HG03354 (cell line): ENCODE data around the gene PCDHGA1.
A peak's percentile ranks its signal among the peaks of the same experiment; 100 is the strongest.
"Not testable (repeated sequence)": the region's sequence is repeated elsewhere in the genome, so short reads cannot be mapped to it uniquely, and the experiment has no call there.

ENCODE experiments used
- ATAC-seq: cut with Tn5 transposase; IDR thresholded peaks from one replicate; pipeline ENCODE4 v1.9.1; 2021; ENCODE audit warnings: mild to moderate bottlenecking; ENCODE audit not compliant: unreplicated experiment, poor library complexity, severe bottlenecking

Gene PCDHGA1

DNA sequence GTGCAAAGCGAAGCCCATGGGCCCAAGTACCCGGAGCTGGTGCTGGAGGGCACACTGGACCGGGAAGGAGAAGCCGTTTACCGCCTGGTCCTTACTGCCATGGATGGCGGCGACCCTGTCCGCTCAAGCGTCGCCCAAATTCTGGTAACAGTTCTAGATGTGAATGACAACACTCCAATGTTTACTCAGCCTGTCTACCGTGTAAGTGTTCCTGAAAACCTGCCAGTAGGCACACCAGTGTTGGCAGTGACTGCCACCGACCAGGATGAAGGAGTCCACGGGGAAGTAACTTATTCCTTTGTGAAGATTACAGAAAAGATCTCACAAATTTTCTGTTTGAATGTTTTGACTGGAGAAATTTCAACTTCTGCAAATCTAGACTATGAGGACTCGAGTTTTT, 44.3 kb downstream of the PCDHGA1 start:
- ATAC-seq, result no peak

DNA sequence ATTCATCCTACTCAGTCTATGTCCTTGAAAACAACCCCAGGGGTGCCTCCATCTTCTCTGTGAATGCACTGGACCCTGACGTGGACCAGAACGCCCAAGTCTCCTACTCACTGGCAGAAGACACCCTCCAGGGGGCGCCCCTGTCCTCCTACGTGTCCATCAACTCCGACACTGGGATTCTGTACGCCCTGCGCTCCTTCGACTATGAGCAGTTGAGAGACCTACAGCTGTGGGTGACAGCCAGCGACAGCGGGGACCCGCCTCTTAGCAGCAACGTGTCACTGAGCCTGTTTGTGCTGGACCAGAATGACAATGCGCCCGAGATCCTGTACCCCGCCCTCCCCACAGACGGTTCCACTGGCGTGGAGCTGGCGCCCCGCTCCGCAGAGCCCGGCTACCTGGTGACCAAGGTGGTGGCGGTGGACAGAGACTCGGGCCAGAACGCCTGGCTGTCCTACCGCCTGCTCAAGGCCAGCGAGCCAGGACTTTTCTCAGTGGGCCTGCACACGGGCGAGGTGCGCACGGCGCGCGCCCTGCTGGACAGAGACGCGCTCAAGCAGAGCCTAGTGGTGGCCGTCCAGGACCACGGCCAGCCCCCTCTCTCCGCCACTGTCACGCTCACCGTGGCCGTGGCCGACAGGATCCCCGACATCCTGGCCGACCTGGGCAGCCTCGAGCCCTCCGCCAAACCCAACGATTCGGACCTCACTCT, 45.3 kb downstream of the PCDHGA1 start:
- ATAC-seq, result not testable (repeated sequence)

DNA sequence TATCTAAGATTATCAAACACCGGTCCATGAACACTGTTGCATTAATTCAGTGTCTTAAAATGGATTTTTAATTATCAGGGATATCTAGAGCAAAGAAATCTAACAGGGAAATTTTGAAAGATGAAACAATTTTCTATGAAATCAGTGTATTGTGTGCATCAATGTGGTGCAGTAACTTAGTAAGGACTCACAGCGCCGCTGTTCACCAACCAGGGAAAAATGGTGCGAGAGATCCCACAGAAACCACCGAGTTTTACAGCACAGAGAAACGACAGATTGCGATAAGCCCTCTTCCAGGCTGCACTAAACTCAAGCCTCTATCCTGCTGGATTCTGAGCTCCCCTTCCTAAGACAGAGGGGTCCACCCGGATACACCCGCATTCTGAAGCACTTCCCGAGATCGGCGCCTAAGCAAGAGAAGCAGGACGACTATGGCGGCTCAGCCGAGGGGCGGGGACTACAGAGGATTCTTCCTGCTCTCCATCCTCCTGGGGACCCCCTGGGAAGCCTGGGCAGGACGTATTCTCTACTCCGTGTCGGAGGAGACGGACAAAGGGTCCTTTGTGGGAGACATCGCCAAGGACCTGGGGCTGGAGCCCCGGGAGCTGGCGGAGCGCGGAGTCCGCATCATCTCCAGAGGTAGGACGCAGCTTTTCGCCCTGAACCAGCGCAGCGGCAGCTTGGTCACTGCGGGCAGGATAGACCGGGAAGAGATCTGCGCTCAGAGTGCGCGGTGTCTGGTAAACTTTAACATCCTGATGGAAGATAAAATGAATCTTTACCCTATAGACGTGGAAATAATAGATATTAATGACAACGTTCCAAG, 52.4 kb downstream of the PCDHGA1 start, which contains the start of gene PCDHGA7:
TSS of gene PCDHGA7 (plus strand) at position 274 of the 826 bp plus-strand sequence. CDS start at position 432, 158 bp downstream.
- no peak for ATAC-seq

DNA sequence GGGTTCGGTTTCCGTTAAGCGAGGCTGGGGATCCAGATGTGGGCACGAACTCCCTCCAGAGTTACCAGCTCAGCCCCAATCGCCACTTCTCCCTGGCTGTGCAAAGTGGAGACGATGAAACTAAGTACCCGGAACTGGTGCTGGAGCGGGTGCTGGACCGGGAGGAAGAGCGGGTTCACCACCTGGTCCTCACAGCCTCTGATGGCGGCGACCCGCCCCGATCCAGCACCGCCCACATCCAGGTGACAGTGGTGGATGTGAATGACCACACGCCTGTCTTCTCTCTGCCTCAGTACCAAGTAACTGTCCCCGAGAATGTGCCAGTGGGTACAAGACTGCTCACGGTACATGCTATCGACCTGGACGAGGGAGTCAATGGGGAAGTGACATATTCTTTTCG, 53.0 kb downstream of the PCDHGA1 start:
- ATAC-seq, result no peak

DNA sequence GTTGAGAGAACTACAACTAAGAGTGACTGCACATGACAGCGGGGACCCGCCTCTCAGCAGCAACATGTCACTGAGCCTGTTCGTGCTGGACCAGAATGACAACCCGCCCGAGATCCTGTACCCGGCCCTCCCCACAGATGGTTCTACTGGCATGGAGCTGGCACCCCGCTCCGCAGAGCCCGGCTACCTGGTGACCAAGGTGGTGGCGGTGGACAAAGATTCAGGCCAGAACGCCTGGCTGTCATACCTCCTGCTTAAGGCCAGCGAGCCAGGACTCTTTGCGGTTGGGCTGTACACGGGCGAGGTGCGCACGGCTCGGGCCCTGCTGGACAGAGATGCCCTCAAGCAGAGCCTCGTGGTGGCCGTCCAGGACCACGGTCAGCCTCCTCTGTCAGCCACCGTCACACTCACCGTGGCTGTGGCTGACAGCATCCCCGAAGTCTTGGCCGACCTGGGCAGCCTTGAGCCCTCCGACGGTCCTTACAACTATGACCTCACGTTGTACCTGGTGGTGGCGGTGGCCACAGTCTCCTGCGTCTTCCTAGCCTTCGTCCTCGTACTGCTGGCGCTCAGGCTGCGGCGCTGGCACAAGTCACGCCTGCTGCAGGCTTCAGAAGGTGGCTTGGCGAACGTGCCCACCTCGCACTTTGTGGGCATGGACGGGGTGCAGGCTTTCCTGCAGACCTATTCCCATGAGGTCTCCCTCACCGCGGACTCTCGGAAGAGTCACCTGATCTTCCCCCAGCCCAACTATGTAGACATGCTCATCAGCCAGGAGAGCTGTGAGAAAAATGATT, 54.4 kb downstream of the PCDHGA1 start:
- ATAC-seq, result no peak

DNA sequence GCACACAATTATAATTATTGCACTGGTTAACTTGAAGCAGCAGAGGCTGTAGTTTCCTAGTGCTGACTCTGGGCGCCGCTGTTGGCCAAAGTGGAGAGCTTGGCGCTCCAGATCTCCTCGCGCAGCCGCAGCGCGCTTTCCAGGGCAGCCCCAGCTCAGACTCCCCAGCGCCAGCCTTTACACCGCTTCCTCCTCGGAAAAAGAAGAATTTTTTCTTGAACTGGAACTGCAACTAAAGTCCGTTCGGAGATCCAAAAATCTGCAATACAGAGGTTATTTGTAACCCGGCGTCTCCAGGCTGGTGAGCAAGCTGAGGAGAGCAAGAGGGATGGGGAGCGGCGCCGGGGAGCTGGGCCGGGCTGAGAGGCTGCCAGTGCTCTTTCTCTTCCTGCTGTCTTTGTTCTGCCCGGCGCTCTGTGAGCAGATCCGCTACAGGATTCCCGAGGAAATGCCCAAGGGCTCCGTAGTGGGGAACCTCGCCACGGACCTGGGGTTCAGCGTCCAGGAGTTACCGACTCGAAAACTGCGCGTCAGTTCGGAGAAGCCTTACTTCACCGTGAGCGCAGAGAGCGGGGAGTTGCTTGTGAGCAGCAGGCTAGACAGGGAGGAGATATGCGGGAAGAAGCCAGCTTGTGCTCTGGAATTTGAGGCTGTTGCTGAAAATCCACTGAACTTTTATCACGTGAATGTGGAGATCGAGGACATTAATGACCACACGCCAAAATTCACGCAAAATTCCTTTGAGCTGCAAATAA, 57.4 kb downstream of the PCDHGA1 start, which contains the start of gene PCDHGB4:
TSS of gene PCDHGB4 (plus strand) at position 142 of the 755 bp plus-strand sequence. CDS start at position 329, 187 bp downstream.
- ATAC-seq, result peak; percentile 98

DNA sequence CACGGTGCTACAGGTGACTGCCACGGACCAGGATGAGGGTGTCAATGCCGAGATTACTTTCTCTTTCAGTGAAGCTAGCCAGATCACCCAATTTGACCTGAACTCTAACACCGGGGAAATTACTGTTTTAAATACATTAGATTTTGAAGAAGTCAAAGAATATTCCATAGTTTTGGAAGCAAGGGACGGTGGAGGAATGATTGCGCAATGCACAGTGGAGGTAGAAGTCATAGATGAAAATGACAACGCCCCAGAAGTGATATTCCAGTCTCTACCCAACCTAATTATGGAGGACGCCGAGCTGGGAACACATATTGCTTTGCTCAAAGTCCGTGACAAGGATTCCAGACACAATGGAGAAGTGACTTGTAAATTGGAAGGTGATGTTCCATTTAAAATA, 58.3 kb downstream of the PCDHGA1 start:
- no peak for ATAC-seq

DNA sequence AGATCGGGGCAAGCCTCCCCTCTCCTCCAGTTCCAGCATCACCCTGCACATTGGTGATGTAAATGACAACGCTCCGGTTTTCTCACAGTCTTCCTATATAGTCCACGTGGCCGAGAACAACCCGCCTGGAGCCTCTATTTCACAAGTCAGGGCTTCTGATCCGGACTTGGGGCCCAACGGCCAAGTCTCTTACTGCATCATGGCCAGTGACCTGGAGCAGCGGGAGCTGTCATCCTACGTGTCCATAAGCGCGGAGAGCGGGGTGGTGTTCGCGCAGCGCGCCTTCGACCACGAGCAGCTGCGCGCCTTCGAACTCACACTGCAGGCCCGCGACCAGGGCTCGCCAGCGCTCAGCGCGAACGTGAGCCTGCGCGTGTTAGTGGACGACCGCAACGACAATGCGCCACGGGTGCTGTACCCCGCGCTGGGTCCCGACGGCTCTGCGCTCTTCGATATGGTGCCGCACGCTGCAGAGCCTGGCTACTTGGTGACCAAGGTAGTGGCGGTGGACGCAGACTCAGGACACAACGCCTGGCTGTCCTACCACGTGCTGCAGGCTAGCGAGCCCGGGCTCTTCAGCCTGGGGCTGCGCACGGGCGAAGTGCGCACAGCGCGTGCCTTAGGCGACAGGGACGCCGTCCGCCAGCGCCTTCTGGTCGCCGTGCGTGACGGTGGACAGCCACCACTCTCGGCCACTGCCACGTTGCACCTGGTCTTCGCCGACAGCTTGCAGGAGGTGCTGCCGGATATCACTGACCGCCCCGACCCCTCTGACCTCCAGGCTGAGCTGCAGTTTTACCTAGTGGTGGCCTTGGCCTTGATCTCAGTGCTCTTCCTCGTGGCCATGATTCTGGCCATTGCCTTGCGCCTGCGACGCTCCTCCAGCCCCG, 59.1 kb downstream of the PCDHGA1 start:
- ATAC-seq, result no peak

DNA sequence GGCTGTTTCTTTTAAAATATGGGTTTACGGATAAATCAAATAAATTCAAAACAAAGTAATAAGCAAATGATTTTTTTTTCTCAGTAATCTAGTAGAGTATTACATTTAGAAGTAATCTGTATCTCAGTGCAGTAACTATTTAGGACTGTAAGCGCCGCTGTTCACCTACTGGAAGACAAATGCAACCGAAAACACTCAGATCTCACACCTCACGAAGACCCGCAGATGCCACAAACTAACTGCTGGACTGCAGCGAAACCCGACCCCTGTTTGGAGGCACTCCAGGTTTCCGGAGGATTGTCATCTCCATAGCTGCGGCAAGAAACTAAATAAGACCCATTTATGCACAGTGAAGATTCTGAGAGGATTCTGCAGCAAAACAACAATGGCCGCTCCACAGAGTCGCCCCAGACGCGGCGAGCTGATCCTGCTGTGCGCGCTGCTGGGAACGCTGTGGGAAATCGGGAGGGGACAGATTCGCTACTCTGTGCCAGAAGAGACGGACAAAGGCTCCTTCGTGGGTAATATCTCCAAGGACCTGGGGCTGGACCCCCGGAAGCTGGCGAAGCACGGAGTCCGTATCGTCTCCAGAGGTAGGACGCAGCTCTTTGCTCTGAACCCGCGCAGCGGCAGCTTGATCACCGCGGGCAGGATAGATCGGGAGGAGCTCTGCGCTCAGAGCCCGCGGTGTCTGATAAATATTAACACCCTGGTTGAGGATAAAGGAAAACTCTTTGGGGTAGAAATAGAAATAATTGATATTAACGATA, 62.3 kb downstream of the PCDHGA1 start, which contains the start of gene PCDHGA8:
TSS of gene PCDHGA8 (plus strand) at position 205 of the 770 bp plus-strand sequence. CDS start at position 386, 181 bp downstream.
- no peak for ATAC-seq

DNA sequence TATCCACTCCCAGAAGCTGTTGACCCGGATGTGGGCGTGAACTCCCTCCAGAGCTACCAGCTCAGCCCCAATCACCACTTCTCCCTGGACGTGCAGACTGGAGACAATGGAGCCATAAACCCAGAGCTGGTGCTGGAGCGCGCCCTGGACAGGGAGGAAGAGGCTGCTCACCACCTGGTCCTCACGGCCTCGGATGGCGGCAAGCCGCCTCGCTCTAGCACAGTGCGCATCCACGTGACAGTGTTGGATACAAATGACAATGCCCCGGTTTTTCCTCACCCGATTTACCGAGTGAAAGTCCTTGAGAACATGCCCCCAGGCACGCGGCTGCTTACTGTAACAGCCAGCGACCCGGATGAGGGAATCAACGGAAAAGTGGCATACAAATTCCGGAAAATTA, 63.0 kb downstream of the PCDHGA1 start:
- no peak for ATAC-seq

- not testable (repeated sequence) for ATAC-seq
Measured at GRCh38 chr5:141394401-141395187, 64.3 kb downstream of the PCDHGA1 start.

GRCh38 chr5:141397756-141398551, 67.6 kb downstream of the PCDHGA1 start, which contains the start of gene PCDHGB5:
TSS of gene PCDHGB5 (plus strand) at chr5:141397947. CDS start at chr5:141398128, 181 bp downstream.
- peak; percentile 93 for ATAC-seq

GRCh38 chr5:141398608-141399007, 68.3 kb downstream of the PCDHGA1 start:
- ATAC-seq, result no peak

DNA sequence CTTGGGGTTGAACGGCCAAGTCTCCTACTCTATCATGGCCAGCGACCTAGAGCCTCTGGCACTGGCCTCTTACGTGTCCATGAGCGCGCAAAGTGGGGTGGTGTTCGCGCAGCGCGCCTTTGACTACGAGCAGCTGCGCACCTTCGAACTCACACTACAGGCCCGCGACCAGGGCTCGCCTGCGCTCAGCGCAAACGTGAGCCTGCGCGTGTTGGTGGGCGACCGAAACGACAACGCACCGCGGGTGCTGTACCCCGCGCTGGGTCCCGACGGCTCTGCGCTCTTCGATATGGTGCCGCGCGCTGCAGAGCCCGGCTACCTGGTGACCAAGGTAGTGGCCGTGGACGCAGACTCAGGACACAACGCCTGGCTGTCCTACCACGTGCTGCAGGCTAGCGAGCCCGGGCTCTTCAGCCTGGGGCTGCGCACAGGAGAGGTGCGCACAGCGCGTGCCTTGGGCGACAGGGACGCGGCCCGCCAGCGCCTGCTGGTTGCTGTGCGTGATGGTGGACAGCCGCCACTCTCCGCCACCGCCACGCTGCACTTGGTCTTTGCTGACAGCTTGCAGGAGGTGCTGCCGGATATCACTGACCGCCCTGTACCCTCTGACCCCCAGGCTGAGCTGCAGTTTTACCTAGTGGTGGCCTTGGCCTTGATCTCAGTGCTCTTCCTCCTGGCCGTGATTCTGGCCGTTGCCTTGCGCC, 69.4 kb downstream of the PCDHGA1 start:
- no peak for ATAC-seq

DNA sequence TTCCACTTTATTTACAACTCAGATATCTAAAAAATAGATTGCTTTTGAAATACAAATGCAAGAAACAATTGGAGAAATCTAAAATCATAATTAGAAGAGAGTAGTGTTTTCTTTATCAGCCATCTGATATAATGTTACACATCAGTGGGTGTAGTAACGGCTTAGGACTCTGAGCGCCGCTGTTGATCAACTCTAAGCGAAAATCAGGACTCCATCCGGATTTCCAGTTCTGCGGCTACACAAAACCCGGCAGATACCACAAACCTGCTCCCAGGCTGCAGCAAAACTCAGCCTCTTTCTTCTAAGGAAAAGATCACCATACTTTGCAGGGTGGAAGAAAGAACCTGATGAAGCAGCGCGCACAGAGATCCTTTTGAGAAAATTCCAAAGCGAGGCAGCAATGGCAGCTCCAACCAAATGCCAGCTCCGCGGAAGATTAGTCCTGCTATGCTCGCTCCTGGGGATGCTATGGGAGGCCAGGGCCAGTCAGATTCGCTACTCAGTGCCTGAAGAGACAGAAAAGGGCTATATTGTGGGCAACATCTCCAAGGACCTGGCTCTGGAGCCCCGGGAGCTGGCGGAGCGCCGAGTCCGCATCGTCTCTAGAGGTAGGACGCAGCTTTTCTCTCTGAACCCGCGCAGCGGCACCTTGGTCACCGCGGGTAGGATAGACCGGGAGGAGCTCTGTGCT, 72.4 kb downstream of the PCDHGA1 start, which contains the start of gene PCDHGA9:
TSS of gene PCDHGA9 (plus strand) at position 226 of the 691 bp plus-strand sequence. CDS start at position 401, 175 bp downstream.
- ATAC-seq, result no peak
